DND-41 (cell line): Measurements from ENCODE around the gene FBXL5.

Source experiments
- ATAC-seq: fragments of 200-7000 bp; cut with Tn5 transposase; 3 replicates; pipeline ENCODE4 v1.9.1; 2021; ENCODE audit warnings: low read depth; ENCODE audit not compliant: insufficient read depth
- DNase-seq: peaks from one replicate; pipeline ENCODE4 v3.0.0-alpha.2; 2020
- H2AFZ ChIP-seq: 2 replicates; pipeline ENCODE4 v1.6.0; 2012; ENCODE audit warnings: low read depth, low read length
- H3K27ac ChIP-seq: 2 replicates; pipeline ENCODE4 v1.5.1; 2012; ENCODE audit warnings: low read length, inconsistent platforms
- H3K27me3 ChIP-seq: fragments of 200-600 bp; sonication (generic); 2 replicates; pipeline ENCODE4 v1.6.0; 2012; ENCODE audit warnings: low read length, mild to moderate bottlenecking, inconsistent platforms; ENCODE audit not compliant: insufficient read depth, poor library complexity
- H3K36me3 ChIP-seq: 2 replicates; pipeline ENCODE4 v1.5.1; 2012; ENCODE audit warnings: low read length, inconsistent platforms; ENCODE audit not compliant: insufficient read depth
- H3K4me1 ChIP-seq: 2 replicates; pipeline ENCODE4 v1.5.1; 2012; ENCODE audit warnings: mild to moderate bottlenecking, low read length; ENCODE audit not compliant: insufficient read depth
- H3K4me2 ChIP-seq: 2 replicates; pipeline ENCODE4 v1.6.0; 2012; ENCODE audit warnings: mild to moderate bottlenecking, moderate library complexity, low read length, inconsistent platforms; ENCODE audit not compliant: insufficient read depth
- H3K4me3 ChIP-seq, 2 experiments: fragments of 200-600 bp in 1 of 2; shearing (Covaris generic) in 1 of 2; 2 replicates each; pipeline ENCODE4 v1.5.1; 2012 to 2016; ENCODE audit warnings: inconsistent platforms in 2 of 2, low read length in 2 of 2, mild to moderate bottlenecking in 2 of 2, low read depth in 1 of 2, moderate library complexity in 1 of 2
- H3K79me2 ChIP-seq: 2 replicates; pipeline ENCODE4 v1.6.0; 2012; ENCODE audit warnings: low read length, inconsistent platforms; ENCODE audit not compliant: insufficient read depth
- H3K9ac ChIP-seq: 2 replicates; pipeline ENCODE4 v1.6.0; 2012; ENCODE audit warnings: low read depth, mild to moderate bottlenecking, inconsistent platforms, low read length, moderate library complexity
- H3K9me3 ChIP-seq: 2 replicates; pipeline ENCODE4 v1.5.1; 2012; ENCODE audit warnings: low read length, moderate library complexity, mild to moderate bottlenecking, inconsistent platforms; ENCODE audit not compliant: insufficient read depth, severe bottlenecking
- H4K20me1 ChIP-seq: 2 replicates; pipeline ENCODE4 v1.6.0; 2012; ENCODE audit warnings: low read length; ENCODE audit not compliant: insufficient read depth
- CTCF ChIP-seq: IDR thresholded peaks from 2 replicates; pipeline ENCODE4 v1.5.1; 2012; ENCODE audit warnings: borderline replicate concordance, low read length, moderate library complexity, mild to moderate bottlenecking; ENCODE audit not compliant: poor library complexity, severe bottlenecking; ENCODE audit errors: extremely low read depth
- EZH2 ChIP-seq: IDR thresholded peaks from 3 replicates; pipeline ENCODE4 v1.6.1; 2012; ENCODE audit warnings: borderline replicate concordance, low read depth, mild to moderate bottlenecking, moderate library complexity, low read length, inconsistent platforms; ENCODE audit not compliant: severe bottlenecking

Gene FBXL5

GRCh38 chr4:15598644-15599043 lies 56.5 kb downstream of the FBXL5 start:
- Histone ChIP-seq H3K27me3 (no peaks in the 10 kb centered on the region), H3K9me3 (no peaks in the 10 kb centered on the region), H3K79me2 (no peaks in the 10 kb centered on the region), H3K36me3 (peaks cover 27% of the 10 kb centered on the region; the same call in 1 of the 2 replicates), H3K4me1 (no peaks in the 10 kb centered on the region), H3K4me2 (no peak overlapping the region), H3K9ac (no peak overlapping the region), H2AFZ (no peak overlapping the region), H3K27ac (no peak overlapping the region), H3K4me3 (no peak overlapping the region), H4K20me1 (no peaks in the 10 kb centered on the region)
- no peak for DNase-seq
- no peak for ATAC-seq
- TF ChIP-seq EZH2 (no peak), CTCF (no peak)

- H3K36me3 ChIP-seq = no peaks in the 10 kb centered on the region
- ATAC-seq = no peak
- H3K79me2 ChIP-seq = no peaks in the 10 kb centered on the region
- no peak for TF ChIP-seq EZH2
- TF ChIP-seq CTCF = no peak
- no peak overlapping the region for H3K4me3 ChIP-seq
- H4K20me1 ChIP-seq = no peaks in the 10 kb centered on the region
- DNase-seq = no peak
- no peak overlapping the region for H3K9ac ChIP-seq
- no peak overlapping the region for H3K27ac ChIP-seq
- no peak overlapping the region for H3K4me2 ChIP-seq
- H2AFZ ChIP-seq = no peak overlapping the region
- H3K4me1 ChIP-seq = no peaks in the 10 kb centered on the region
- H3K9me3 ChIP-seq = no peaks in the 10 kb centered on the region
- no peaks in the 10 kb centered on the region for H3K27me3 ChIP-seq
Measured at GRCh38 chr4:15592799-15593198, 62.4 kb downstream of the FBXL5 start.

GRCh38 chr4:15587649-15588048 lies 67.5 kb downstream of the FBXL5 start:
- Histone ChIP-seq H3K27me3 (no peaks in the 10 kb centered on the region), H3K9ac (no peak overlapping the region), H3K4me2 (no peak overlapping the region), H3K4me1 (no peaks in the 10 kb centered on the region), H2AFZ (no peak overlapping the region), H3K27ac (no peak overlapping the region), H3K36me3 (no peaks in the 10 kb centered on the region), H3K79me2 (no peaks in the 10 kb centered on the region), H3K4me3 (no peak overlapping the region), H4K20me1 (no peaks in the 10 kb centered on the region), H3K9me3 (no peaks in the 10 kb centered on the region)
- ATAC-seq = no peak
- DNase-seq = no peak
- TF ChIP-seq EZH2 (no peak), CTCF (no peak)

GRCh38 chr4:15586066-15586465 lies 69.1 kb downstream of the FBXL5 start:
- Histone ChIP-seq H3K36me3 (no peaks in the 10 kb centered on the region), H3K79me2 (no peaks in the 10 kb centered on the region), H3K27me3 (no peaks in the 10 kb centered on the region), H3K9me3 (no peaks in the 10 kb centered on the region), H3K9ac (no peak overlapping the region), H3K4me2 (no peak overlapping the region), H3K27ac (no peak overlapping the region), H3K4me3 (no peak overlapping the region), H3K4me1 (no peaks in the 10 kb centered on the region), H4K20me1 (no peaks in the 10 kb centered on the region), H2AFZ (no peak overlapping the region)
- no peak for ATAC-seq
- no peak for TF ChIP-seq EZH2
- no peak for TF ChIP-seq CTCF
- DNase-seq = no peak
